ENCODE results near the gene FOXQ1.

Gene FOXQ1

DNA sequence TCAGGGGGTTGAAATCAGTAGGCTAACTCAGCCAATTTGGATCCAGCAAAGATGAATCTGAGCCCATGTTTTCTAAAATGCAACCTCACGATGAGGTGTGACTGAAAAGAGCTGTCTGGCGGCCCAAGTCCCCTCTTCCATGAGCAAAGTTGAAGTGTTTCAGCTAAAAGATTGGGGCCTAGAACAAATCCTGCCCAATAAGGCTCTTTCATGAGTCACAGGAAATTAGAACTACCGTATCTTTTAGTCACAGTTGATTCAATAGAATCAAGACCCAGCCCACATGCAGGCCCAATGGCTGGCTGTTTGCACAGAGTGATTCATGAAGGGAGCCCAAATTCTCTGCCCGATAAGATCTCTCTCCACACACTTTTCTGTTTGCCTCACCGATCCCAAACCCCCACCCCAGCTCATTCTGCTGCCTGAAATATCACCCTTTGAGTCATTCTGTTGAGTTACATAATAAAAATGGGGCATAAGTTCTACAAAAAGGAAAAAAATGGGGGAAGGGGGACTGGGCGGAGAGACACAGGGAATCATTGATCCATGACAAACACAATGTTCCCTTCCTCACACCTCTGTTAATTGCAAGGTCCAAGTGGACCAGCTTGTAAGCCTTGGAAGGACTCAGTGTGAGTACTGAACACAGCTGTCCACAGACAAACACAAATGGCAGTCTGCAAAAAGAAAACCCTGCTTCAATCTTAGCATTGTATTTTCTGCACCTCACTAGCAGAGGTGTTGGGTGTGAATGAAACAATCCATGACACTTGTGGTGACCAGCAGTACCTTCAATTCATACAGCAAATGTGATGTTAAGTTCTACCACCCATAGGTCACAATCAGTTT lies 13.8 kb downstream of the FOXQ1 start:
- Histone ChIP-seq H4K20me1 (ENCODE audit: insufficient read depth, low read length) (no peaks in the 10 kb centered on the region), H3K79me2 (ENCODE audit: insufficient read depth, low read length) (no peaks in the 10 kb centered on the region), H3K4me2 (ENCODE audit: insufficient read depth, low read length) (no peak overlapping the region), H3K36me3 (ENCODE audit: insufficient read depth, low read length) (no peaks in the 10 kb centered on the region), H3K27ac (ENCODE audit: low read length) (no peak overlapping the region), H3K9me3 (ENCODE audit: insufficient read depth, low read length, severe bottlenecking) (no peaks in the 10 kb centered on the region), H3K27me3 (ENCODE audit: insufficient read depth, low read length, poor library complexity) (peaks cover 6% of the 10 kb centered on the region), H3K9ac (ENCODE audit: low read depth, low read length) (no peak overlapping the region), H3K4me3 (ENCODE audit: low read depth in 1 of 2, low read length in 2 of 2) (no peak overlapping the region), H2AFZ (ENCODE audit: low read depth, low read length) (no peak overlapping the region), H3K4me1 (ENCODE audit: insufficient read depth, low read length) (no peaks in the 10 kb centered on the region)
- ATAC-seq (ENCODE audit: insufficient read depth, low read depth): no peak
- DNase-seq: no peak
- no peak for TF ChIP-seq CTCF (IDR thresholded peaks at IDR 0.05; ENCODE audit: borderline replicate concordance, extremely low read depth, low read length, poor library complexity, severe bottlenecking)
- no peak for TF ChIP-seq EZH2 (IDR thresholded peaks at IDR 0.05; ENCODE audit: borderline replicate concordance, low read depth, low read length, severe bottlenecking)

DNA sequence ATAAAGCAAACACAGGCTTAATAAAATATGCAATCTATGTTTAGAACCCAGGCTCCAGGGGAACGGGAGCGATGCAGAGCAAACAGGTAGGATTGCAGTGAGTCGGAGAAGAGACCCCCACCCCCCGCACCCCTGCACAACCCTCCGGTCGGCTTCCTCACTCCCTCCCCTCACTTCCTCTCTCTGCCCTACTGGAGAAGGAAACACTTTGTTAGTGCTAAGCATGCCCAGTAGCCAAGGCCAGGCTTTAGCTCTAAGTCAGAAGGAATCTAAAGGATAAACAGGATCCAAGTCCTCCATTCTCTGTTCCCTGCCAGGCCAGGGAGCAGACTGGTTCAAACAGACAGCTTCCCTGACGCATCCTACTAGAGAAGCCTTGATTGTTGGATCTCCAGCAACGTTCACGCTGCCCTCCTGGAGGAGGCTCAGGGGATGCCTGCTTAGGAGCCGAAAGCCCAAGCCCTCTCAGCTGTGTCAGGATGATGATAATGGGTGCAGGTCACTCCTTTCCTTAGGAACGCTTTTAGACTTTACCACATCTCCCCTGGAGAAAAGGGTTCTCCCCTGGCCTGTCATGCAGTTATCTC lies 14.7 kb downstream of the FOXQ1 start:
- no peaks in the 10 kb centered on the region for H3K36me3 ChIP-seq (ENCODE audit: insufficient read depth, low read length)
- no peaks in the 10 kb centered on the region for H3K4me1 ChIP-seq (ENCODE audit: insufficient read depth, low read length)
- H3K27me3 ChIP-seq (ENCODE audit: insufficient read depth, low read length, poor library complexity): peaks cover 6% of the 10 kb centered on the region
- no peaks in the 10 kb centered on the region for H3K79me2 ChIP-seq (ENCODE audit: insufficient read depth, low read length)
- no peak overlapping the region for H3K4me3 ChIP-seq (ENCODE audit: low read depth in 1 of 2, low read length in 2 of 2)
- no peak for ATAC-seq (ENCODE audit: insufficient read depth, low read depth)
- H3K9ac ChIP-seq (ENCODE audit: low read depth, low read length): no peak overlapping the region
- no peak overlapping the region for H3K4me2 ChIP-seq (ENCODE audit: insufficient read depth, low read length)
- H4K20me1 ChIP-seq (ENCODE audit: insufficient read depth, low read length): no peaks in the 10 kb centered on the region
- no peak overlapping the region for H3K27ac ChIP-seq (ENCODE audit: low read length)
- H2AFZ ChIP-seq (ENCODE audit: low read depth, low read length): no peak overlapping the region
- TF ChIP-seq EZH2 (IDR thresholded peaks at IDR 0.05; ENCODE audit: borderline replicate concordance, low read depth, low read length, severe bottlenecking) (no peak), CTCF (IDR thresholded peaks at IDR 0.05; ENCODE audit: borderline replicate concordance, extremely low read depth, low read length, poor library complexity, severe bottlenecking) (no peak)
- no peaks in the 10 kb centered on the region for H3K9me3 ChIP-seq (ENCODE audit: insufficient read depth, low read length, severe bottlenecking)
- no peak for DNase-seq

- H3K79me2 ChIP-seq (ENCODE audit: insufficient read depth, low read length): no peaks in the 10 kb centered on the region
- no peak for TF ChIP-seq CTCF (IDR thresholded peaks at IDR 0.05; ENCODE audit: borderline replicate concordance, extremely low read depth, low read length, poor library complexity, severe bottlenecking)
- no peak for TF ChIP-seq EZH2 (IDR thresholded peaks at IDR 0.05; ENCODE audit: borderline replicate concordance, low read depth, low read length, severe bottlenecking)
- H4K20me1 ChIP-seq (ENCODE audit: insufficient read depth, low read length): no peaks in the 10 kb centered on the region
- no peak overlapping the region for H2AFZ ChIP-seq (ENCODE audit: low read depth, low read length)
- no peak overlapping the region for H3K4me3 ChIP-seq (ENCODE audit: low read depth in 1 of 2, low read length in 2 of 2)
- H3K9ac ChIP-seq (ENCODE audit: low read depth, low read length): no peak overlapping the region
- no peaks in the 10 kb centered on the region for H3K4me1 ChIP-seq (ENCODE audit: insufficient read depth, low read length)
- no peak overlapping the region for H3K4me2 ChIP-seq (ENCODE audit: insufficient read depth, low read length)
- no peaks in the 10 kb centered on the region for H3K9me3 ChIP-seq (ENCODE audit: insufficient read depth, low read length, severe bottlenecking)
- DNase-seq (no peak), ATAC-seq (ENCODE audit: insufficient read depth, low read depth) (no peak)
- no peaks in the 10 kb centered on the region for H3K36me3 ChIP-seq (ENCODE audit: insufficient read depth, low read length)
- H3K27me3 ChIP-seq (ENCODE audit: insufficient read depth, low read length, poor library complexity): no peaks in the 10 kb centered on the region
- H3K27ac ChIP-seq (ENCODE audit: low read length): no peak overlapping the region
Measured at GRCh38 chr6:1327630-1328029, 15.7 kb downstream of the FOXQ1 start.

Measured in DND-41 (cell line).